HEK293 (cell line): ENCODE data around the gene FIBCD1.
A peak's percentile ranks its signal among the peaks of the same experiment; 100 is the strongest.
"Not testable (repeated sequence)": the region's sequence is repeated elsewhere in the genome, so short reads cannot be mapped to it uniquely, and the experiment has no call there.

ENCODE experiments used
- CTCF ChIA-PET: fragments of 350-600 bp; formaldehyde crosslinking; extraction: SDS; loops from one replicate; lab custom pipeline; 2021; ENCODE audit warnings: antibody characterized with exemption; lab: Yijun Ruan, JAX
- POLR2A ChIA-PET: fragments of 300-600 bp; formaldehyde crosslinking; extraction: SDS; loops from one replicate; lab custom pipeline; 2020; ENCODE audit warnings: antibody characterized with exemption, inconsistent platforms; lab: Yijun Ruan, JAX
- H3K27ac ChIP-seq: fragments of 200-500 bp; sonication (Bioruptor generic); 2 replicates; pipeline ENCODE4 v1.5.1; 2014; ENCODE audit warnings: low read depth, low read length, control low read depth, inconsistent platforms; ENCODE audit errors: extremely low read depth
- H3K36me3 ChIP-seq, 2 experiments: fragments of 200-500 bp in 1 of 2; sonication (Bioruptor generic) in 1 of 2; 1 replicate in 1 of 2; 2 replicates in 1 of 2; pipeline ENCODE4 v1.5.1; 2014 to 2017; ENCODE audit warnings: inconsistent platforms in 2 of 2, low read length in 2 of 2; ENCODE audit not compliant: control insufficient read depth in 2 of 2, insufficient read depth in 1 of 2
- H3K4me1 ChIP-seq: fragments of 200-500 bp; sonication (Bioruptor generic); 2 replicates; pipeline ENCODE4 v1.5.1; 2014; ENCODE audit warnings: mild to moderate bottlenecking, low read length, inconsistent platforms; ENCODE audit not compliant: control insufficient read depth, insufficient read depth
- H3K4me3 ChIP-seq: 2 replicates; pipeline ENCODE4 v1.5.1; 2011; ENCODE audit warnings: low read depth, mild to moderate bottlenecking, control low read depth, low read length, moderate library complexity
- H3K9me3 ChIP-seq: fragments of 200-500 bp; sonication (Bioruptor generic); 2 replicates; pipeline ENCODE4 v1.5.1; 2014; ENCODE audit warnings: low read depth, low read length, inconsistent platforms; ENCODE audit not compliant: control insufficient read depth, insufficient read depth
- HOXD13 ChIP-seq: sonication (generic); formaldehyde crosslinking; IDR thresholded peaks from 2 replicates; pipeline ENCODE4 v1.8.0; 2022; ENCODE audit warnings: missing genetic modification reagents, borderline replicate concordance
- ZBTB7A ChIP-seq: fragments of 450-650 bp; formaldehyde crosslinking; IDR thresholded peaks from 2 replicates; pipeline ENCODE4 v1.5.1; 2016; ENCODE audit warnings: low read depth, missing biosample characterization, missing genetic modification characterization
- ZIC2 ChIP-seq: fragments of 450-650 bp; formaldehyde crosslinking; IDR thresholded peaks from 2 replicates; pipeline ENCODE4 v1.5.1; 2016; ENCODE audit warnings: missing biosample characterization, missing genetic modification characterization
- ZNF24 ChIP-seq: fragments of 450-650 bp; formaldehyde crosslinking; IDR thresholded peaks from 2 replicates; pipeline ENCODE4 v1.5.1; 2016; ENCODE audit warnings: missing biosample characterization, missing genetic modification characterization
- ZNF530 ChIP-seq: fragments of 450-650 bp; formaldehyde crosslinking; IDR thresholded peaks from 2 replicates; pipeline ENCODE4 v1.5.1; 2016; ENCODE audit warnings: low read depth, missing biosample characterization, missing genetic modification characterization
- ZNF544 ChIP-seq: fragments of 450-650 bp; formaldehyde crosslinking; IDR thresholded peaks from 2 replicates; pipeline ENCODE4 v1.5.0; 2017; ENCODE audit warnings: missing biosample characterization, missing genetic modification characterization
- ZNF624 ChIP-seq: fragments of 450-650 bp; formaldehyde crosslinking; IDR thresholded peaks from 2 replicates; pipeline ENCODE4 v1.5.1; 2017; ENCODE audit warnings: missing biosample characterization, missing genetic modification characterization
- ZNF768 ChIP-seq: fragments of 450-650 bp; formaldehyde crosslinking; IDR thresholded peaks from 2 replicates; pipeline ENCODE4 v1.5.1; 2018; ENCODE audit warnings: missing biosample characterization, mild to moderate bottlenecking, missing genetic modification characterization
- TF ChIP-seq, protein P1 (sequence below): fragments of 450-650 bp; IDR thresholded peaks from 2 replicates; pipeline ENCODE4 v1.5.1; 2018; ENCODE audit warnings: missing biosample characterization, missing genetic modification characterization

Gene FIBCD1

DNA sequence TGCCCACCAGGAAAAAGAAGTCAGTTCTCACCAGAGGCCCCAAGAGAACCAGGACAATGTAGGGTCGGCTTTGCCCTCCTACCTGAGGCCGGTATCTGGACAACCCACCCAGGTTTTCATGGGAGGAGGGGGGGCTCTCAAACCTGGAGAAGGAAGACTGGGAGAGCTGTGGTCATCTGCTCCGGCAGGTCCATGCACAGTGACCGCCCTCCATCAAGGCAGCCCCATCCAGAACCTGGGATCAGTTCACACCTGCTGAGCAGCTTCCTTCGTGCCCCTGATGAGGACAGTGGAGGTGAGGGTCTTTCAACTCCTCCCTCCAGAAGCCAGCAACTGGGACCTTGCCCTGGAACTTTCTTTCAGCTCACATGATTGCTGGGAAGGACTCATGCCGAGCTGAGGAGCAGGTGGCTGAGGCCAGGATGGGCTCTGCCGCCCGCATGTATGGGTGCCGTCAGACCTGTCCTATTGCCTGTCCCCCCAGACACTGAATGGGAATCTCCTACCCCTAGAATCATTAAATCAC lies 20.8 kb upstream of the FIBCD1 start:
- Histone ChIP-seq H3K27ac (no peak overlapping the region), H3K9me3 (no peaks in the 10 kb centered on the region), H3K4me3 (no peak overlapping the region), H3K36me3 (no peaks in the 10 kb centered on the region), H3K4me1 (no peaks in the 10 kb centered on the region)
- TF ChIP-seq, protein P1, sequence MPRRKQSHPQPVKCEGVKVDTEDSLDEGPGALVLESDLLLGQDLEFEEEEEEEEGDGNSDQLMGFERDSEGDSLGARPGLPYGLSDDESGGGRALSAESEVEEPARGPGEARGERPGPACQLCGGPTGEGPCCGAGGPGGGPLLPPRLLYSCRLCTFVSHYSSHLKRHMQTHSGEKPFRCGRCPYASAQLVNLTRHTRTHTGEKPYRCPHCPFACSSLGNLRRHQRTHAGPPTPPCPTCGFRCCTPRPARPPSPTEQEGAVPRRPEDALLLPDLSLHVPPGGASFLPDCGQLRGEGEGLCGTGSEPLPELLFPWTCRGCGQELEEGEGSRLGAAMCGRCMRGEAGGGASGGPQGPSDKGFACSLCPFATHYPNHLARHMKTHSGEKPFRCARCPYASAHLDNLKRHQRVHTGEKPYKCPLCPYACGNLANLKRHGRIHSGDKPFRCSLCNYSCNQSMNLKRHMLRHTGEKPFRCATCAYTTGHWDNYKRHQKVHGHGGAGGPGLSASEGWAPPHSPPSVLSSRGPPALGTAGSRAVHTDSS, result no peak
- POLR2A ChIA-PET, result interaction anchor here (0.6 kb wide), 1 partner anchor 87 kb away, joined by 3 read pairs; no protein-coding TSS in a partner anchor
- CTCF ChIA-PET, result interaction anchor here (1.1 kb wide), 1 partner anchor 38 kb away, joined by 4 read pairs; no protein-coding TSS in a partner anchor

DNA sequence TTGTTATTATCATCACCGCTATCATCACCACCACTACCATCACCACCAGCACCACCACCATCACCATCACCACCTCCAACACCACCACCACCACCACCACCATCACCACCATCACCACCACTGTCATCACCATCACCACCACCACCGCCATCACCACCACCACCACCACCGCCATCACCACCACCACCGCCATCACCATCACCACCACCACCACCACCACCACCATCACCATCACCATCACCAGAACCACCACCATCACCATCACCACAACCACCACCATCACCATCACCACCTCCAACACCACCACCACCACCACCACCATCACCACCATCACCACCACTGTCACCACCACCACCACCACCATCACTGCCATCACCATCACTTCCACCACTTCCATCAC lies 19.5 kb upstream of the FIBCD1 start:
- H3K27ac ChIP-seq, H3K36me3 ChIP-seq, H3K4me1 ChIP-seq, POLR2A ChIA-PET, H3K9me3 ChIP-seq, H3K4me3 ChIP-seq: not testable (repeated sequence)
- CTCF ChIA-PET, result interaction anchor here (0.7 kb wide), 1 partner anchor 251 kb away, joined by 3 read pairs; no protein-coding TSS in a partner anchor
- peak; percentile 73; the same call in 1 of the 2 replicates for TF ChIP-seq HOXD13 (CRISPR knock-in tag)
- TF ChIP-seq, all 188 proteins: peak for 1; not testable (repeated sequence) for 187

DNA sequence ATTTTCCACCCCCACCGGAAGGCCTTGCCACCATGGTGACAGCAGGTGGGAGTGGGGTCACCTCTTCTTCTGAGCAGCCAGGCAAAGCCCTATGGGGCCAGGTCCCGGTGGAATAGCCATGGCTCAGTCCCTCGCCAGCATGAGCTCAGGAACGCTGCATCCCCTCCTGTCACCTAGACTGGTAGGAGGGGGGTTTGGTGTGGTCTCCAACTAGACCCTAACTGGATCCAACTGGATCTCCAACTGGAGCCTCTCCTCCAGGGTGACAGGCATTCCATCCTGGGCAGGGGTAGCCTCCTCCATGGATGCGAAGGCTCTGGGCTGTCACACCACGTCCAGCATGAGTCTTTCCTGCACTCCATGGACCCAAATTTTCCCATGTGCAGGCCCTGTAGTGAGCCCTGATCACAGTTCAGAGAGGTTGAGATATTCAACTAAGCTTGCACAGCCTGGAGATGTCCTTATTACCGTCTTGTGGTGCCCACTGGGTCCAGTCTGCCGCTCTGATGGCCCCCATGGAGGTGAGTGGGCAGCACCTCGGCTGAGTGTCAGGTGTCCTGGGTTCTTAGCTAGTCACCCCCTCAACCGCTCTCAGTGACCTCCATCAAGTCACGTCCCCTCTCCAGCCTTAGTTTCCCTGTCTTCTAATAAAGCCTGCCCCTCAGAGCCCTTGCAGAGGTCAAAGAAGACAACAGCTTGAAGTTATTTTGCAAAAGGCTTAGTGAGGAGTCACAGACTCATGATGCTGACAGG lies 18.6 kb upstream of the FIBCD1 start:
- Histone ChIP-seq H3K4me3 (no peak overlapping the region), H3K36me3 (no peaks in the 10 kb centered on the region), H3K27ac (no peak overlapping the region), H3K9me3 (no peaks in the 10 kb centered on the region), H3K4me1 (no peaks in the 10 kb centered on the region)
- TF ChIP-seq ZNF768 (tag by site-specific recombination) (0 out of 2 replicates have a peak, but pooled peaks have one; percentile 20), ZNF24 (no peak)
- ChIA-PET CTCF (interaction anchor here (0.6 to 1.1 kb wide), 3 partner anchors 30 to 391 kb away, joined by 3 to 5 read pairs (median 3); no protein-coding TSS in a partner anchor), POLR2A (no interaction called here)

DNA sequence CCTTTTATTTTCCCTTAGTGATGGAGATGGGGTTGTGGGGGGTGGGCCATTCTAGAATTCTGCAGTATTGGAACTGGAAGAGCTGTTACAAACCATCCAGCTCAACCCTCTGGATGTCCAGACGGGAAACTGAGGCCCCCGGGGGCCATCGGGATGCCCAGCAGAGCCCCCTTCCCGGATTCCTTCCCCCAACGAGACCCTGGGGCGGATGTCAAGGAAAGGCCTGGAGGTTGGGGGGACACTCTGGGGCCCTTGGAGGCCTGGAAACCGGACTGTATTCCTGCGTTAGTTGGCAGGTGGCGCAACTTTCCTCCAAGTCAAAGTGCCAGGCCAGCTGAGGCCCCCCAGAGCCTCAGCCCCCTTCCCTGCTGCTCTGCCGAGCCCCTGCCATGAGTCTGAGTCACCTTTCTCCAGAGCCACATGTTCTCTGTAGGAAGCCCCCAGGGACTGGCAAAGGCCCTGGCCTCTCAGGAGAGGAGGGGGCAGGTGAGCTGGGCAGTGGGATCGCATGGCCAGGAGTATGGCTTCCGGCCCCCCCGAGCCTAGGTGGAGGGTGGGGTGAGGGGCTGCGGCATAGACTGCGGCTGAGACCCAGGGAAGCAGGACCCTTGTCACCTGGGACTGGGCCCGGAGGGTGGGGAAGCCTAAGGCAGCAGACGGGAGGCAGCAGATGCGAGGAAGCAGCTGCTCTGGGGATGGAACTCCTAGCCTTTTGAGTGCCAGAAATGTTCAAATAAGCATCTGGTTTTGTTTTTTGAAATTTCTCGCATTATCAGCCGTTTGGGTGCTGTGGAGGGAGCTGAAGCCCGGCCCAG lies 17.8 kb upstream of the FIBCD1 start:
- H3K27ac ChIP-seq, result no peak overlapping the region
- TF ChIP-seq ZNF624 (tag by site-specific recombination) (no peak), ZIC2 (tag by site-specific recombination) (peak; percentile 89)
- TF ChIP-seq, all 188 proteins: peak for 1
- Histone ChIP-seq H3K4me1 (no peaks in the 10 kb centered on the region), H3K4me3 (no peak overlapping the region), H3K9me3 (no peaks in the 10 kb centered on the region), H3K36me3 (no peaks in the 10 kb centered on the region)
- ChIA-PET POLR2A (interaction anchor here (1.2 kb wide), 1 partner anchor 9 kb away, joined by 4 read pairs; no protein-coding TSS in a partner anchor), CTCF (interaction anchor here (0.5 to 1.1 kb wide), 4 partner anchors 30 to 90 kb away, joined by 3 read pairs; no protein-coding TSS in a partner anchor)

DNA sequence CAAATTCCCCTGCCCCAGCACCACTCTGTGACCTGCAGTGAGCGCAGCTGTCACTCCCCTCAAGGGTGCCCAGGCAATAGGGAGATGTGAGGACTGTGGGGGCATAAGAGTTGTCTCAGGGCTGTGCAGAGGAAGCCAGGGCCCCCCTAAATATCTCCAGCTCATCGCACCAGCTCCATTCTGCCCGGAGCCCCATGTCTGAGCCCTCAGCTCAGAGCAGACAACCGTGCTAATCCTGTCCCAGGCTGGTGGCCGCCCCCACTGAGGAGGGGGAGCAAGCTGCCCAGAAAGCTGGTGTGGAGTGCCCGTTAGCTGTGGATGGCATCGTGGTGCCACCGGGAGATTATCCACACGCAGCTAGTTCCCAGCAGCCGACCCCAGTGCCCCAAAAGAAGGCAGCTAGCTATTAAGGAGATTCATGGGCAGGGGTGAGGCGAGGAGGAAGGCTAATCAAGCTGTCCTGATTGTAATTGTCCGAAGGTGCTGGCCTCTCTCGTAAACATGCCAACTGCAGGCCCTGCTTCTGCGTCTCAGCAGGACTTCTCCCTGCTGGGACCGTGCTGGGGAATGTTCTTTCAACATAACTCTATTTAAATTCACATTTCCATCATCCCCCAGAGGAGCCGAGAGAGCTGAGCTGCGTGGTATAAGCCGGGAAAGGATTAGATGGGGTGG lies 17.0 kb upstream of the FIBCD1 start:
- Histone ChIP-seq H3K36me3 (no peaks in the 10 kb centered on the region), H3K9me3 (no peaks in the 10 kb centered on the region)
- POLR2A ChIA-PET, result interaction anchor here (0.6 to 1.2 kb wide), 2 partner anchors 9 to 1044 kb away, joined by 4 read pairs; no protein-coding TSS in a partner anchor
- TF ChIP-seq ZBTB7A (tag by site-specific recombination), result no peak
- TF ChIP-seq, protein P1, result no peak
- TF ChIP-seq ZNF530 (tag by site-specific recombination), result no peak
- TF ChIP-seq ZIC2 (tag by site-specific recombination), result peak; percentile 52
- no peak for TF ChIP-seq ZNF544
- TF ChIP-seq, all 188 proteins: peak for 1
- Histone ChIP-seq H3K4me1 (no peaks in the 10 kb centered on the region), H3K4me3 (no peak overlapping the region), H3K27ac (no peak overlapping the region)
- CTCF ChIA-PET, result interaction anchor here (0.5 to 1.1 kb wide), 4 partner anchors 30 to 87 kb away, joined by 3 read pairs; no protein-coding TSS in a partner anchor
